Mesendoderm (in vitro differentiated cells): ENCODE data around the gene ERMAP.
"Not testable (repeated sequence)": the region's sequence is repeated elsewhere in the genome, so short reads cannot be mapped to it uniquely, and the experiment has no call there.

Source experiments
- DNase-seq: peaks from one replicate; pipeline ENCODE4 v3.0.0; 2013
- H2AK5ac ChIP-seq: 2 replicates; pipeline ENCODE4 v1.6.1; 2013; ENCODE audit warnings: low read length, inconsistent platforms
- H2BK120ac ChIP-seq: 2 replicates; pipeline ENCODE4 v1.6.1; 2013; ENCODE audit warnings: low read depth, mild to moderate bottlenecking, low read length, moderate library complexity, mixed read lengths
- H2BK15ac ChIP-seq: replicated peaks from 2 replicates; pipeline ENCODE4 v1.6.1; 2013; ENCODE audit warnings: low read depth, mild to moderate bottlenecking, moderate library complexity
- H2BK5ac ChIP-seq: 2 replicates; pipeline ENCODE4 v1.6.1; 2013; ENCODE audit warnings: low read length, inconsistent platforms
- H3K18ac ChIP-seq: 2 replicates; pipeline ENCODE4 v1.6.1; 2013; ENCODE audit warnings: mild to moderate bottlenecking, low read length, mixed read lengths
- H3K23ac ChIP-seq: one replicate; pipeline ENCODE4 v1.6.1; 2013; ENCODE audit warnings: low read length
- H3K27ac ChIP-seq: 2 replicates; pipeline ENCODE4 v1.5.1; 2013; ENCODE audit warnings: low read depth, mild to moderate bottlenecking, inconsistent platforms, low read length, moderate library complexity
- H3K27me3 ChIP-seq: 2 replicates; pipeline ENCODE4 v1.6.1; 2013; ENCODE audit warnings: low read length, control low read depth, mild to moderate bottlenecking, inconsistent platforms; ENCODE audit not compliant: insufficient read depth, poor library complexity
- H3K36me3 ChIP-seq: 2 replicates; pipeline ENCODE4 v1.6.1; 2013; ENCODE audit warnings: low read length, inconsistent platforms; ENCODE audit not compliant: control insufficient read depth, insufficient read depth
- H3K4ac ChIP-seq: one replicate; pipeline ENCODE4 v1.6.1; 2013; ENCODE audit warnings: low read depth, mild to moderate bottlenecking, low read length, moderate library complexity
- H3K4me1 ChIP-seq: 2 replicates; pipeline ENCODE4 v1.6.1; 2013; ENCODE audit warnings: low read depth, low read length, inconsistent platforms; ENCODE audit not compliant: control insufficient read depth
- H3K4me2 ChIP-seq: 2 replicates; pipeline ENCODE4 v1.6.1; 2013; ENCODE audit warnings: low read length
- H3K4me3 ChIP-seq: 2 replicates; pipeline ENCODE4 v1.5.1; 2013; ENCODE audit warnings: mild to moderate bottlenecking, low read length
- H3K56ac ChIP-seq: one replicate; pipeline ENCODE4 v1.6.1; 2013; ENCODE audit warnings: low read length
- H3K79me1 ChIP-seq: 2 replicates; pipeline ENCODE4 v1.6.1; 2013; ENCODE audit warnings: low read length, inconsistent platforms
- H3K79me2 ChIP-seq: 2 replicates; pipeline ENCODE4 v1.6.1; 2013; ENCODE audit warnings: mild to moderate bottlenecking, low read length; ENCODE audit not compliant: control insufficient read depth, insufficient read depth
- H3K9ac ChIP-seq: 2 replicates; pipeline ENCODE4 v1.6.1; 2013; ENCODE audit warnings: low read length, inconsistent platforms
- H4K5ac ChIP-seq: one replicate; pipeline ENCODE4 v1.6.1; 2013; ENCODE audit warnings: low read length
- H4K8ac ChIP-seq: one replicate; pipeline ENCODE4 v1.6.1; 2013; ENCODE audit warnings: low read depth, mild to moderate bottlenecking, control low read depth, low read length, moderate library complexity
- WGBS: extraction: QIAGEN DNeasy Blood & Tissue Kit; methylation state at CpG from one replicate; pipeline ENCODE4 v1.1.7; 2013; ENCODE audit warnings: low lambda C conversion rate, missing lambda C conversion rate; ENCODE audit not compliant: insufficient coverage; ENCODE audit errors: extremely low coverage; 5-methylcytosine and 5-hydroxymethylcytosine counted together

ERMAP gene

GRCh38 chr1:42873108-42873507, 56.2 kb downstream of the ERMAP start:
- not testable (repeated sequence) for H3K27ac ChIP-seq, H2BK120ac ChIP-seq, H2AK5ac ChIP-seq, H3K4me3 ChIP-seq, H3K18ac ChIP-seq, H3K4me2 ChIP-seq, H4K5ac ChIP-seq, H3K9ac ChIP-seq, H3K79me2 ChIP-seq, H3K4ac ChIP-seq, H3K4me1 ChIP-seq, H4K8ac ChIP-seq, H3K36me3 ChIP-seq, H2BK15ac ChIP-seq, H3K79me1 ChIP-seq, DNase-seq, H3K56ac ChIP-seq, H2BK5ac ChIP-seq, H3K23ac ChIP-seq, H3K27me3 ChIP-seq

GRCh38 chr1:42873670-42874069, 56.7 kb downstream of the ERMAP start:
- Histone ChIP-seq H2BK5ac (no peak overlapping the region), H3K23ac (no peak overlapping the region), H2BK15ac (no peak overlapping the region), H4K5ac (no peak overlapping the region), H3K27me3 (no peaks in the 10 kb centered on the region), H3K36me3 (no peaks in the 10 kb centered on the region), H3K4ac (no peak overlapping the region), H3K9ac (no peak overlapping the region), H3K4me1 (no peaks in the 10 kb centered on the region), H3K56ac (no peak overlapping the region), H3K4me2 (no peak overlapping the region), H3K27ac (no peak overlapping the region), H3K79me2 (no peaks in the 10 kb centered on the region), H3K18ac (no peak overlapping the region), H4K8ac (no peak overlapping the region), H2AK5ac (no peak overlapping the region), H2BK120ac (no peak overlapping the region), H3K79me1 (no peaks in the 10 kb centered on the region), H3K4me3 (no peak overlapping the region)
- no peak for DNase-seq
- WGBS, result no CpG with 5 or more reads among the region's 1 CpG

- no peak overlapping the region for H3K23ac ChIP-seq
- no peak overlapping the region for H3K9ac ChIP-seq
- H3K79me1 ChIP-seq, result no peaks in the 10 kb centered on the region
Measured at GRCh38 chr1:42876009-42876408, 59.1 kb downstream of the ERMAP start.

GRCh38 chr1:42877380-42877779, 60.5 kb downstream of the ERMAP start:
- Histone ChIP-seq H2BK15ac (no peak overlapping the region), H3K4ac (no peak overlapping the region), H3K79me1 (no peaks in the 10 kb centered on the region), H3K79me2 (no peaks in the 10 kb centered on the region), H3K56ac (no peak overlapping the region), H3K27me3 (no peaks in the 10 kb centered on the region), H3K4me3 (no peak overlapping the region), H3K9ac (no peak overlapping the region), H3K23ac (no peak overlapping the region), H3K4me2 (no peak overlapping the region), H3K4me1 (no peaks in the 10 kb centered on the region), H3K18ac (no peak overlapping the region), H4K8ac (no peak overlapping the region), H3K27ac (no peak overlapping the region), H2BK120ac (no peak overlapping the region), H3K36me3 (no peaks in the 10 kb centered on the region), H4K5ac (no peak overlapping the region), H2BK5ac (no peak overlapping the region), H2AK5ac (no peak overlapping the region)
- DNase-seq, result peak; percentile 76
- no CpG with 5 or more reads among the region's 2 CpGs for WGBS

More at GRCh38 chr1:42876009-42876408, 59.1 kb downstream of the ERMAP start:
- Histone ChIP-seq H2BK15ac (no peak overlapping the region), H3K4ac (no peak overlapping the region), H3K4me2 (no peak overlapping the region), H3K18ac (no peak overlapping the region), H3K56ac (no peak overlapping the region), H3K27ac (no peak overlapping the region), H3K4me3 (no peak overlapping the region), H4K5ac (no peak overlapping the region), H3K4me1 (no peaks in the 10 kb centered on the region), H4K8ac (no peak overlapping the region), H2AK5ac (no peak overlapping the region), H2BK5ac (no peak overlapping the region), H3K27me3 (no peaks in the 10 kb centered on the region), H2BK120ac (no peak overlapping the region), H3K36me3 (no peaks in the 10 kb centered on the region), H3K79me2 (no peaks in the 10 kb centered on the region)
- DNase-seq, result no peak

- no peaks in the 10 kb centered on the region for H3K79me2 ChIP-seq
- no peak overlapping the region for H3K56ac ChIP-seq
- H3K36me3 ChIP-seq, result no peaks in the 10 kb centered on the region
- no peaks in the 10 kb centered on the region for H3K27me3 ChIP-seq
- H4K8ac ChIP-seq, result no peak overlapping the region
- H3K4me1 ChIP-seq, result no peaks in the 10 kb centered on the region
- H3K18ac ChIP-seq, result no peak overlapping the region
- H2AK5ac ChIP-seq, result no peak overlapping the region
- H3K4me3 ChIP-seq, result no peak overlapping the region
- no peak overlapping the region for H3K4me2 ChIP-seq
- no peak overlapping the region for H2BK120ac ChIP-seq
- H3K23ac ChIP-seq, result no peak overlapping the region
- H3K4ac ChIP-seq, result no peak overlapping the region
- no peak overlapping the region for H2BK5ac ChIP-seq
- no peak overlapping the region for H2BK15ac ChIP-seq
- DNase-seq, result no peak
- H3K79me1 ChIP-seq, result no peaks in the 10 kb centered on the region
- H3K27ac ChIP-seq, result no peak overlapping the region
- H3K9ac ChIP-seq, result no peak overlapping the region
- H4K5ac ChIP-seq, result no peak overlapping the region
- WGBS, result no CpG with 5 or more reads among the region's 4 CpGs
Measured at GRCh38 chr1:42880384-42880783, 63.5 kb downstream of the ERMAP start.

GRCh38 chr1:42886046-42886739, 69.3 kb downstream of the ERMAP start:
- no peak overlapping the region for H3K56ac ChIP-seq
- no peak overlapping the region for H3K4me2 ChIP-seq
- H2AK5ac ChIP-seq, result no peak overlapping the region
- H2BK120ac ChIP-seq, result no peak overlapping the region
- no peak for DNase-seq
- no peak overlapping the region for H3K4me3 ChIP-seq
- H3K4ac ChIP-seq, result no peak overlapping the region
- no peaks in the 10 kb centered on the region for H3K27me3 ChIP-seq
- no peaks in the 10 kb centered on the region for H3K79me2 ChIP-seq
- no peak overlapping the region for H2BK5ac ChIP-seq
- no peaks in the 10 kb centered on the region for H3K36me3 ChIP-seq
- no peak overlapping the region for H3K27ac ChIP-seq
- WGBS, result no CpG with 5 or more reads among the region's 16 CpGs
- H3K79me1 ChIP-seq, result no peaks in the 10 kb centered on the region
- H3K23ac ChIP-seq, result no peak overlapping the region
- no peak overlapping the region for H3K9ac ChIP-seq
- H4K8ac ChIP-seq, result no peak overlapping the region
- H4K5ac ChIP-seq, result no peak overlapping the region
- no peaks in the 10 kb centered on the region for H3K4me1 ChIP-seq
- no peak overlapping the region for H3K18ac ChIP-seq
- no peak overlapping the region for H2BK15ac ChIP-seq
